ENCODE measurements around the gene GALNTL6.

Gene GALNTL6

GRCh38 chr4:172127168-172127567 is 314.0 kb downstream of the GALNTL6 start:
- no peak for DNase-seq

GRCh38 chr4:172129593-172129992 is 316.4 kb downstream of the GALNTL6 start:
- no peak for DNase-seq

DNA sequence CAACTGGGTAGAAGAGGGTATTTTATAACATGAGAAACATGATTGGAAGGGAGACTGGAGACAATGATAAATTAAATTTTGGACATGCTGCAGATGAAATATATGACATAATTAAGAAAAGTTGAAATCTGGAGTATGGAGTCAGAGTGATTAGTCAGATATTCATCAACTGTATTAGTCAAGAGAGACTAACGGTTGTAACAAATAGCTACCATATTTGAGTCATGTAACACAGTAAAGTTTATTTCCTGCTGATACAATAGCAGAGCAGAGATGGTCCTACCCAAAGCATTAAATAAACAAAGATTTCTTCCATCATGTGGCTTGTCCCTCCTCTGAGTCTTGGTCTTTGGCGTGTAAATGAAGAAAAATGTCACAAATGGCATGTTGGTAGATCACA is 321.3 kb downstream of the GALNTL6 start:
- no peak for DNase-seq

DNA sequence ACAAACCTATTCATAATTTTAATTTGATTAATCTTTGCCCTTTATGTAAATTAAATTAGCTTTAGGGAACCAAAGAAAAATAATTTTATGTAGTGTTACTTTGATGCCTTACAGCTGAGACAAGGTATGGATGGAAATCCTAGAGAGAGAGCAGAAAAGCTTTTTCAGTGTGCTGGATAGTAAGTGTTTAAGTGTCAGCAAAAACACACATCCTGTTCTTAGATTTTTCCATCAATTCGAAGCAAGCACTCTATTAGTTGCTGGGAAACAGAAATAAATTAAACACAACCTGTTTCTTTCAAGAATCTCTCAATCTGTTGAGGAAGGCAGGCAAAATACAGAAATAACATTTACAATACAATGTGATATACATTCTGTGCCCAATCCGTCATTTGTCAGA is 327.8 kb downstream of the GALNTL6 start:
- DNase-seq = no peak

- DNase-seq = peak; percentile 36
Observed at GRCh38 chr4:172142281-172142741, 329.1 kb downstream of the GALNTL6 start.

DNA sequence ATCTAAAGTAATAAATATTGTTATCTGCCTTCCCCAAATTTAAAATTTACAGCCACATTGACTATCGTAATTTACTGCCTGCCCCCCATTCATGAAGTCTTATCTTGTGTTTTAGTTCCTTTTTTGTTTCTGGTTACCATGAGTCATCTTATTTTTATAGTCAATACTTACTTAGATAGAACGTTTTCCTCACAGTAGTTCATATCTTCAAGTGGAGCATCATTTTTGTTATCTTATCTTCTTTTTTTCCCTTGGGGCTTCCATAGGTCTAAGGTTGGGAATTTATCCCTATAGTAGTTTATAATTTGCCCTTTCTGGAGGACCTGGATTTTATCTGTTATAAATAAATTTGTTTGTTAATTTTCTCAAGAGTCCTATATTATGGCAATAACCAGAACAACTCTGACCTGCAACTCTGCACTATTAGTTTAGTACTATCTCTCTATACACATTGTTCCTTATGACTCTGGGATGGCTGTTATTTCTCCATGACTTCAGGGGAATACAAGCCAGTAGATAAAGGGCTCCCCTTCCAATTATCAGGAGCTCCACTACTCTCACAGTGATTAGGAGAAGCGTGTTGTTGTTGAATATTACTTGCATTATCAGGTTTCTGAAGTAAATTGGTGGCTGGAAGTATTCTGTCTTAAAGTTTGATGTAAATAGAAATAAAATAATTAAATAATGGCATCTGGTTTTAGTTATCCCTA is 330.6 kb downstream of the GALNTL6 start:
- peak; percentile 8 for DNase-seq

- DNase-seq = no peak
Observed at GRCh38 chr4:172147687-172148086, 334.5 kb downstream of the GALNTL6 start.

GRCh38 chr4:172149329-172149728 is 336.1 kb downstream of the GALNTL6 start:
- DNase-seq = no peak

DNA sequence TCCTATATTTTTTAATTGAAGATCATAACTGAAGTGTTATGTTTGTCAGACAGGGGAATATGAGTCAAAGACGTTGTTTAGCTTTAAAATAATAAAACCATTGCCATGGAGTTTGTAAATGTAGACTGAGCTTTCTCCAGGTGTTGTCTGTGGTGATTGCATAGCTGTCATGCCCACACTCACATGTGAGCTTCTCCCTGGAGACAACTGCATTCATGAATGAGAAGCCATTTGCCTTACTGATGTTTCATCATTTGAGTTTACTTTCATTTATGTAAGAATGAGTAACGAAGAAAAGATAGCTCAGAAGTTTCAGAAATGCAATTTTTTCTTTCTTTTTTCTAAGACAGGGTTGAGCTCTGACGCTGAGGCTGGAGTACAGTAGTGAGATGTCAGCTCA is 339.1 kb downstream of the GALNTL6 start:
- no peak for DNase-seq

GRCh38 chr4:172153719-172154118 is 340.5 kb downstream of the GALNTL6 start:
- DNase-seq = no peak

DNA sequence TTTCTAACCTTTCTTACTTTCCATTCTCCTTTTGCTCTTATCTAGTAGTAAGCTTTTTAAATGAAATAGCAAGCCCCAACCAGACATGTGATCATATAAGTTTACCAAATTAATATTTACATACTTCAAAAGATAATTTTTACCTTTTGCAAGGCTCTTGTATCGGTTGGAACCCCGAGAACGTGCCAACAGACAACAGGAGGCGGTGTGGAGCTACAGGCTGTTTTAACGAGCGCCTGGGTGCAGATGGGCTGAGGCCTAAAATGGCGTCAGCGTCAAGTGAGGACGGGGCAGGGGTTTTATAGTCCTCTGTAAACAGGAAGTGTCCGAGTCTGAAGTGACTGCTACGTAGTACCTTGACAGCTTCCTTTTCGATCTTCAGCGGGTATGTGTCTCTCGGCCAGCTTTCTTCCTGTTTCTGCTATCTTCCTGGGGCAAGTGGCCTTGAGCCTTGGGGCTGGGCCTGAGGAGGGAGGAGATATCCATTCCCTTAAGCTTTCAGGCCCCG is 342.7 kb downstream of the GALNTL6 start:
- DNase-seq = no peak

- no peak for DNase-seq
Observed at GRCh38 chr4:172157946-172158345, 344.7 kb downstream of the GALNTL6 start.

- DNase-seq = no peak
Observed at GRCh38 chr4:172163215-172163614, 350.0 kb downstream of the GALNTL6 start.

DNA sequence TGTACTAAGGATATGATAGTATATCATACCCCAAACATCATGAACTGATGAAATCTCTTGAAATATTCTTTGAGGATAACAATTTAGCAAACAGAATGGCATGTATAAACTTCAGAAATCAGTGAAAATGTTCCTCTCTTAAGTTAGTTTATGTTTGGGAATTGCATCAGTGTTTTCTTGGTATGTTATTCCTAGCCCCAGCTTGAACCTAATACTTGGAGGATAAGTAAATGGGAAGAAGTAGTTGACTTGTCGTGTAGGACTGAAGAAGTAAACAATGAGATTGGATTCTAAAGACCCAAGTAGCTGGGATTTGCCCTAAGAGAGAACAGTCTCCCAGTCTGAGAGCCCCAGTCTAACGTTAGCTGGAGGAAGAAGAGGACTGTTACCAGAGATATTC is 355.7 kb downstream of the GALNTL6 start:
- DNase-seq = no peak

- DNase-seq = peak; percentile 81
Observed at GRCh38 chr4:172169871-172170270, 356.7 kb downstream of the GALNTL6 start.

DNA sequence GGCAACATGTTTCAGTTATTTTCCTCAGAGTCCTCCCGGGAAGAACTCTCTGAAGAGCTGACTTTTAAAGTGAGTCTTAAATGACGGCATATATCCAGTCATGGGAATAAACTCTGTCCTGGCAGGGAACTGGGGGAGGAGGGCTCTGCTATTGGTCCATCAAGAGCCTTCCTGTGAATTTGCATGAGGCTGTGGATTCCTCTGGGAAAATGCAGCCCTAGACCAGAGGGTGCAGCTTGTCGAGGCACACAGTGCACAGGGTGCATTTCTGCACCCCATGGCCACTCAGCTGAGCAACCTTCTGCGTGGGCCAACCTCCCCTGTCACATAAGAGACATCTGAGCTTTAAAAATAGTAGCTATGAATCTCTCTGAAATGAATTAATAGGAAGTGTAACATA is 360.0 kb downstream of the GALNTL6 start:
- DNase-seq = no peak

DNA sequence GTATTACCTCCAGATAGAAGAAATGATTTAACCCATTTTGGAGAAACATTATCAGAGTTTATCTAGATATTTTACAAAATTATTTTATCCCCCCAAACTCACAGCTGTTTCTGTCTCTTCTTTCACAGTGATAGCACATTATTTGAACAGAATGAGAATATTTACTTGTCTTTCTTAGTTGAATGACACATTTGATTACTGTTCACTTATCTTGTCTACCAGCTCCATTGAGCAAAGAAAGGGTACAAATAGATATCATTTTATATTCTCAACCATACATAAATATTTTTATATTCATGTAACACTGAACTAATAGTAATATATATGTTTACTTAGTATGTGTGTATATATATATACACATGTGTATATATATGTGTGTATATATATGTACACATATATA is 364.2 kb downstream of the GALNTL6 start:
- no peak for DNase-seq

DNA sequence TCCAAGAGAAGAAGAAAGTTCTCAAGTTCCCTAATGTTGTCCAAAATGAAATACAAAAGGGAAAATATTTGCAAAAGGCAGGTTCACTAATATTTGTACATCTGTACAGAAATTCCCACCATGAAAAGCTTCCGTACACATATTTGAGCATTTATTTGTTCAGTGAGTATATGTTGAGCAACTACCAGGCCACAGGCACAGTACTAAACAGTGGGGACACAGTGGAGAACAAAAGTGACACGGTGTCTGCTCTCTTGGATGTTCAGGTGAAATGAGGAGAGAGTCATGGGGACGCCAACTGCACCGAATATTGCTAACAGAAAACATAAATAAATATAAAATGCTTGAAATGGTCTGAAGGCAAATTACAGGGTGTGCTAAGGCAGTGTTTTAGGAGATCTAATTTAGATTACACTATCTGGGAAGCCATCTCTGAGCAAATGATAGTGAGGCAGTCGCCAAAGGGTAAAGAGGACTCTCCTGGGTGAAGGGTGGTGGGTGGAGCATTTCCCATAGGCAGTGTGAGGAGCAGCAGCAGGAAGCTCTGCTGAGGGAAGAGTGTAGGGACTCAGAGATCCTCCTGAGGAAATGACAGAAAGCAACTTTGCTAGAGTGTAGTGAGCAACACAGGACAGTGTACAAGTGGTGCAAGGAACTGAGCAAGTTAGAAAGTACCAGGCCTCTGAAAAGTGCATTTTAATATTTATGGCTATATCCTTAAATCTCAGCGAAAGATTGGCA is 375.2 kb downstream of the GALNTL6 start:
- DNase-seq = no peak

DNA sequence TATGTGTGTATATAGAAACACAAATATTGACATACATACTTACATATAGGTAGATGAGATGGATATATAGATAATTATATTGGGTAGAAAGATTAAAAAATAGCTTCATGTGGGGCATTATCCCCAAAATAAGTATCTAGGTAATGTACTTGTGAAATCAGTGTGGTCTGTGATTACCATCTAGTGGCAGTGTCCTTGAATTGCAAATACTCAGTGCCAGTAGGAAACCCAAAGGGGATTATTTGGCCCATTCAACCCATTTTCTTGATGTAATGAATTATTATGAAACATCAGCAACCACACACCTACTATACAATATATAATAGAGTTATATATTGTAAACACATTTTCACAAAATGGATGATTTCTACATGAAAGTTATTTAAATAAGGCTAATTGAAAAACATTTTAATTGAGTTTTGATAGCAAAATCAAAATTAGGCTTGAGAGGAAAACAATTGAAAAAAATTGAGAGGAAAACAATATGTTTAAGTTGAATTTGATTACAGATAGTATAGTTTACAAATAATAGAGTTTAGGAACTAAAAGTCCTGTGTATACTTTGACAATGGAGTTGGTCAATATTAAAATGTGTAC is 389.4 kb downstream of the GALNTL6 start:
- no peak for DNase-seq

- DNase-seq = no peak
Observed at GRCh38 chr4:172207258-172207657, 394.1 kb downstream of the GALNTL6 start.

GRCh38 chr4:172207886-172208285 is 394.7 kb downstream of the GALNTL6 start:
- no peak for DNase-seq

DNA sequence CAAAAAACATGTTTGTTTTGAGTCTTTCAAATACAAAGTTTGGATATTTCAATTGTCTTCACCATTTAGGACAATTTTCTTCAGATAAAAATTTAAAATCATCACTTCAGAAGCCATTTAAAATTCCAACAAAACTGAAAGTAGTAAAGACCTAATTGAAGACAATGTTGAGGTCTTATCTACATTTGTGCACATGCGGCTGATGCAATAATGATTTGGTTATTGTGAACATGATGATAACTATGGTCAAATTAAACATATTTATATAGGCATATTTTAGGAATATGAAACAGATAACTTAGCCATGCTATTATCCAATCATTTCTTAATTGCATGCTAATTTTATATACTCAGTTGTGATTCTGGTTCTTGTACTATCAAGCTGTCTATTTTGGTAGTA is 407.5 kb downstream of the GALNTL6 start:
- DNase-seq = no peak

DNA sequence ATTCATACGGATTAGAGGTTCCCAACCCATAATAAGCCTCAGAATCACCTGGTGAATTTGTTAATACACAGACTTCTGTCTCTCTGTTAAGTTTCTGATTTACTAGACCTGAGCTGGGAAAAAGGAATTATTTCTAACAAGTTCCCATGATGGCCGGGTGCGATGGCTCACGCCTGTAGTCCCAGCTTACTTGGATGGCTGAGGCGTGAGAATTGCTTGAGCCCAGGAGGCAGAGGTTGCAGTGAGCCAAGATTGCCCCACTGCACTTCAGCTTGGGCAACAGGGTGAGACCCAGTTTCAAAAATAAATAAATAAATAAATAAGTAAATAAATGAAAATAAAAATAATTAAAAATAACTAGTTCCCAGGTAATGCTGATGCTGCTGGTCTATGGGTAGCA is 412.3 kb downstream of the GALNTL6 start:
- no peak for DNase-seq

- no peak for DNase-seq
Observed at GRCh38 chr4:172232966-172233365, 419.8 kb downstream of the GALNTL6 start.

Data from NCI-H226 (cell line).